Prostate gland (tissue), 2 donors: ENCODE data around the gene ITPR1.

Experiments used
- CTCF ChIP-seq, 4 experiments: fragments of 200-600 bp in 2 of 4; fragments of 450-650 bp in 2 of 4; sonication (generic) in 2 of 4; IDR thresholded peaks; 1 replicate in 3 of 4; 2 replicates in 1 of 4; pipeline ENCODE4 v1.5.1; 2016 to 2019; ENCODE audit warnings: antibody characterized with exemption in 4 of 4, mild to moderate bottlenecking in 2 of 4, moderate library complexity in 2 of 4
- POLR2AphosphoS5 ChIP-seq: sonication (generic); formaldehyde crosslinking; IDR thresholded peaks from one replicate; pipeline ENCODE4 v1.6.1; 2017; ENCODE audit warnings: antibody characterized with exemption

DNA sequence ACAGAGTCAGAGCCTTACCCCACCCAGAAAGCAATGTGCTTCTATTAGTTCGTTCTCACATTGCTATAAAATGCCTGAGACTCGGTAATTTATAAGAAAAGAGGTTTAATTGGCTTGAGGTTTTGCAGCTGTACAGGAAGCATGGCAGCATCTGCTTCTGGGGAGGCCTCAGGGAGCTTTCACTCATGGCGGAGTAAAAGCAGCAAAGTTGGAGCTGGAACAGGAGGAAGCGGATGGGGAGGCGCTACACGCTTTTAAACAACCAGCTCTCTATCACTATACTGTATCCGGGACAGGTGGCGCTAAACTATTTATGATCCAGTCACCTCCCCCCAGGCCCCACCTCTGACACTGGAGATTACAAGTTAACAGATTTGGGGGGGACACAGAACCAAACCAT is 309.8 kb downstream of the ITPR1 start:
- TF ChIP-seq POLR2AphosphoS5 (no peak), CTCF (IDR thresholded peaks at IDR 0.05) (no peak)
